Measurements from ENCODE around the gene PLXNC1. TPM values are rescaled to one million over a fixed set of nuclear protein-coding genes. Genes with fewer than 3 reads are reported as not detected.

Gene PLXNC1
- total RNA-seq, 1 experiment from 2014 or later, result 0.30 TPM

DNA sequence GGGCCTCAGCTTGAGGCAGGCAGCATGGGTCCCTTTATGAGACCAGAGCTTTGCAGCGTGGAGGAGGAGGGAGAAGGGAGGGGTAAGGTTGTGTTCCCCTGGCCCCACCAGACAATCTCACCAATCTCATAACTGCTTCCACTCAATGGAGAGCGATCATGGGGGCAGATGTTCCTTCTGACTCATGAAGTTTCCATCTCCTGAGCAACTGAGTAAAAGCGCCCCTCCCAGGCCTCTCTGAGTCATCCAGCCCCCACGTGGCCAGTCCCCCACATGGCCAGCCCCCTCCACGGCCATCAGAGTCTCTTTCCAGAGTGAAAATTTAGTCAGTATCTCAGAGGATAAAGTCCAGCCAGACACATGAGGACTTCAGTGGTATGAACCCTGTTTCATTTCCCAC, 39.2 kb upstream of the PLXNC1 start:
- Histone ChIP-seq H3K4me1 (ENCODE audit: insufficient read depth, low read length, poor library complexity, severe bottlenecking) (no peaks in the 10 kb centered on the region), H3K36me3 (ENCODE audit: insufficient read depth, low read length, poor library complexity, severe bottlenecking) (no peaks in the 10 kb centered on the region), H3K9me3 (ENCODE audit: low read depth, low read length, poor library complexity, severe bottlenecking) (no peaks in the 10 kb centered on the region), H3K27me3 (replicated peaks; ENCODE audit: insufficient read depth, low read depth, low read length, poor library complexity) (no peaks in the 10 kb centered on the region), H3K27ac (ENCODE audit: low read depth, low read length, poor library complexity, severe bottlenecking) (no peak overlapping the region), H3K4me3 (ENCODE audit: low read depth, low read length, poor library complexity, severe bottlenecking) (no peak overlapping the region)
- ChIA-PET CTCF (no interaction called here), POLR2A (ENCODE audit: low non-redundant PET) (no interaction called here)
- BruUV-seq (replicated peaks), result no TSS peak
- intact Hi-C loops (cut with micrococcal nuclease; ENCODE audit: unreplicated experiment), result loop anchor here (10.0 kb wide), 1 partner anchor 684 kb away; no protein-coding TSS in a partner anchor
- TF ChIP-seq, protein P1, sequence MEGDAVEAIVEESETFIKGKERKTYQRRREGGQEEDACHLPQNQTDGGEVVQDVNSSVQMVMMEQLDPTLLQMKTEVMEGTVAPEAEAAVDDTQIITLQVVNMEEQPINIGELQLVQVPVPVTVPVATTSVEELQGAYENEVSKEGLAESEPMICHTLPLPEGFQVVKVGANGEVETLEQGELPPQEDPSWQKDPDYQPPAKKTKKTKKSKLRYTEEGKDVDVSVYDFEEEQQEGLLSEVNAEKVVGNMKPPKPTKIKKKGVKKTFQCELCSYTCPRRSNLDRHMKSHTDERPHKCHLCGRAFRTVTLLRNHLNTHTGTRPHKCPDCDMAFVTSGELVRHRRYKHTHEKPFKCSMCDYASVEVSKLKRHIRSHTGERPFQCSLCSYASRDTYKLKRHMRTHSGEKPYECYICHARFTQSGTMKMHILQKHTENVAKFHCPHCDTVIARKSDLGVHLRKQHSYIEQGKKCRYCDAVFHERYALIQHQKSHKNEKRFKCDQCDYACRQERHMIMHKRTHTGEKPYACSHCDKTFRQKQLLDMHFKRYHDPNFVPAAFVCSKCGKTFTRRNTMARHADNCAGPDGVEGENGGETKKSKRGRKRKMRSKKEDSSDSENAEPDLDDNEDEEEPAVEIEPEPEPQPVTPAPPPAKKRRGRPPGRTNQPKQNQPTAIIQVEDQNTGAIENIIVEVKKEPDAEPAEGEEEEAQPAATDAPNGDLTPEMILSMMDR (conservative IDR thresholded peaks at IDR 0.05; ENCODE audit: low read depth, low read length), result no peak
- TF ChIP-seq EZH2 (IDR thresholded peaks at IDR 0.05; ENCODE audit: borderline replicate concordance, low read depth, low read length, poor library complexity, severe bottlenecking), result no peak
- no peak for DNase-seq (ENCODE audit: low spot score)

DNA sequence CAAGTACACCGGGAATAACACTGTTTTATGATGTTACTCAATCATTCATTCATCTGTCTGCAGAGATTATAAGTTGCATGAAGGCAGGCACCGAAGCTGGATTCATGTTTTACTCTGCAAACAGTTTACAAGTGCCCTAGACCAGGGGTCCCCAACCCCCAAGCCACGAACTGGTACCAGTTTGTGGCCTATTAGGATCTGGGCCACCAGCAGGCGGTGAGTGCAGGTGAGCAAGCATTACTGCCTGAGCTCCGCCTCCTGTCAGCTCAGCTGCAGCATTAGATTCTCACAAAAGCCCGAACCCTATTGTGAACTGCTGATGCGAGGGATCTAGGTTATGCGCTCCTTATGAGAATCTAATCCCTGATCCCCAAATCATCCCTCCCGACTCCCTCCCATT, 38.1 kb upstream of the PLXNC1 start:
- no peak overlapping the region for H3K4me3 ChIP-seq (ENCODE audit: low read depth, low read length, poor library complexity, severe bottlenecking)
- no peak overlapping the region for H3K27ac ChIP-seq (ENCODE audit: low read depth, low read length, poor library complexity, severe bottlenecking)
- DNase-seq (ENCODE audit: low spot score), result no peak
- ChIA-PET CTCF (no interaction called here), POLR2A (ENCODE audit: low non-redundant PET) (no interaction called here)
- no TSS peak for BruUV-seq (replicated peaks)
- H3K4me1 ChIP-seq (ENCODE audit: insufficient read depth, low read length, poor library complexity, severe bottlenecking), result no peaks in the 10 kb centered on the region
- intact Hi-C loops (cut with micrococcal nuclease; ENCODE audit: unreplicated experiment), result no loop called here
- no peak for TF ChIP-seq EZH2 (IDR thresholded peaks at IDR 0.05; ENCODE audit: borderline replicate concordance, low read depth, low read length, poor library complexity, severe bottlenecking)
- TF ChIP-seq, protein P1 (conservative IDR thresholded peaks at IDR 0.05; ENCODE audit: low read depth, low read length), result no peak
- no peaks in the 10 kb centered on the region for H3K36me3 ChIP-seq (ENCODE audit: insufficient read depth, low read length, poor library complexity, severe bottlenecking)
- H3K27me3 ChIP-seq (replicated peaks; ENCODE audit: insufficient read depth, low read depth, low read length, poor library complexity), result no peaks in the 10 kb centered on the region
- no peaks in the 10 kb centered on the region for H3K9me3 ChIP-seq (ENCODE audit: low read depth, low read length, poor library complexity, severe bottlenecking)

DNA sequence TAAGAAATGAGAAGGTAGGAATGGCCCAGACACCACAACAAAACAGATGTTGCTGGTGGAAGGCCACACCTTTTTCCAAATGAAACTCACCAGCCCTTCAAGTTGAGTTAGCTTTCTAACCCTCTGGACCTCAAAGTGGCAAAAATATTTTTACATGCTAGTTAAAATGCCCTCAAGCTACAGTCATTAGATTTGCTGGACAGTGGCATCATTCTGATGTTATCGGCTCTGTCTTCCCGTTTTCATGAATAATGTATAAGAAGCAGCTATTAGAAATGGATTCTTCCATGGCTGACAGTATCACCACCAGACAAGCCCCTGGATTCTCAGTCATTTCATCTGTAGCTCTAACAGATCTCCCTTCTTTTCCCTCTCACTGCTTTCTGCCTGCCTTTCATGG, 37.1 kb upstream of the PLXNC1 start:
- no peaks in the 10 kb centered on the region for H3K36me3 ChIP-seq (ENCODE audit: insufficient read depth, low read length, poor library complexity, severe bottlenecking)
- no peak overlapping the region for H3K27ac ChIP-seq (ENCODE audit: low read depth, low read length, poor library complexity, severe bottlenecking)
- H3K9me3 ChIP-seq (ENCODE audit: low read depth, low read length, poor library complexity, severe bottlenecking), result no peaks in the 10 kb centered on the region
- no peaks in the 10 kb centered on the region for H3K27me3 ChIP-seq (replicated peaks; ENCODE audit: insufficient read depth, low read depth, low read length, poor library complexity)
- TF ChIP-seq EZH2 (IDR thresholded peaks at IDR 0.05; ENCODE audit: borderline replicate concordance, low read depth, low read length, poor library complexity, severe bottlenecking), result no peak
- TF ChIP-seq, protein P1 (conservative IDR thresholded peaks at IDR 0.05; ENCODE audit: low read depth, low read length), result no peak
- POLR2A ChIA-PET (ENCODE audit: low non-redundant PET), result no interaction called here
- no peaks in the 10 kb centered on the region for H3K4me1 ChIP-seq (ENCODE audit: insufficient read depth, low read length, poor library complexity, severe bottlenecking)
- no peak overlapping the region for H3K4me3 ChIP-seq (ENCODE audit: low read depth, low read length, poor library complexity, severe bottlenecking)
- no peak for DNase-seq (ENCODE audit: low spot score)
- intact Hi-C loops (cut with micrococcal nuclease; ENCODE audit: unreplicated experiment), result no loop called here
- CTCF ChIA-PET, result no interaction called here
- no TSS peak for BruUV-seq (replicated peaks)
